Brain pericyte (primary cell): ENCODE results near the gene MBD1.
"Not testable (repeated sequence)": the region's sequence is repeated elsewhere in the genome, so short reads cannot be mapped to it uniquely, and the experiment has no call there.

ENCODE experiments used
- DNase-seq: peaks from one replicate; pipeline ENCODE4 v3.0.0-alpha.2; 2012; ENCODE audit warnings: low read depth, low spot score

Gene MBD1

GRCh38 chr18:50297621-50298442, 16.5 kb upstream of the MBD1 start:
- DNase-seq: no peak

GRCh38 chr18:50293039-50293438, 11.7 kb upstream of the MBD1 start:
- DNase-seq: no peak

GRCh38 chr18:50289108-50289443, 7.8 kb upstream of the MBD1 start:
- DNase-seq: no peak

GRCh38 chr18:50288348-50289107, 7.2 kb upstream of the MBD1 start:
- DNase-seq: not testable (repeated sequence)

GRCh38 chr18:50287441-50288347, 6.4 kb upstream of the MBD1 start, which contains the start of gene CXXC1:
Gene CXXC1, minus strand, starts transcription at chr18:50287692. Its CDS starts 103 bp downstream, at chr18:50287589.
- DNase-seq: peak; percentile 100

- DNase-seq: no peak
Measured at GRCh38 chr18:50287028-50287440, 5.7 kb upstream of the MBD1 start.

- DNase-seq: no peak
Measured at GRCh38 chr18:50286391-50287027, 5.2 kb upstream of the MBD1 start.

- DNase-seq: no peak
Measured at GRCh38 chr18:50285631-50286321, 4.5 kb upstream of the MBD1 start.

GRCh38 chr18:50285071-50285470, 3.7 kb upstream of the MBD1 start:
- DNase-seq: no peak

GRCh38 chr18:50284255-50284885, 3.0 kb upstream of the MBD1 start:
- no peak for DNase-seq

GRCh38 chr18:50283469-50284209, 2.3 kb upstream of the MBD1 start:
- no peak for DNase-seq

- DNase-seq: no peak
Measured at GRCh38 chr18:50282521-50283335, 1.4 kb upstream of the MBD1 start.

GRCh38 chr18:50281972-50282520, 723 bp upstream of the MBD1 start:
- no peak for DNase-seq

- no peak for DNase-seq
Measured at GRCh38 chr18:50280707-50281294, 522 bp downstream of the MBD1 start.

GRCh38 chr18:50279752-50280151, 1.6 kb downstream of the MBD1 start:
- DNase-seq: no peak

- DNase-seq: no peak
Measured at GRCh38 chr18:50277942-50278341, 3.4 kb downstream of the MBD1 start.

GRCh38 chr18:50276452-50276851, 4.9 kb downstream of the MBD1 start:
- DNase-seq: no peak

- no peak for DNase-seq
Measured at GRCh38 chr18:50275503-50276036, 5.8 kb downstream of the MBD1 start.
